ENCODE data around the gene PCSK1N. TPM values are rescaled to one million over a fixed set of nuclear protein-coding genes. Genes with fewer than 3 reads are reported as not detected.
"Not testable (repeated sequence)": the region's sequence is repeated elsewhere in the genome, so short reads cannot be mapped to it uniquely, and the experiment has no call there.

Gene PCSK1N
- total and polyA plus RNA-seq, 2 of the 13 experiments (the other 11 are each of a cell fraction or from before 2014, with no cell fraction given): 4.5 to 14.0 TPM

- TF ChIP-seq ZNF770 (CRISPR knock-in tag; IDR thresholded peaks at IDR 0.05): 0 out of 2 replicates have a peak, but pooled peaks have one; percentile 19
Observed at GRCh38 chrX:48835524-48836329, at the start of gene PCSK1N (continued).

DNA sequence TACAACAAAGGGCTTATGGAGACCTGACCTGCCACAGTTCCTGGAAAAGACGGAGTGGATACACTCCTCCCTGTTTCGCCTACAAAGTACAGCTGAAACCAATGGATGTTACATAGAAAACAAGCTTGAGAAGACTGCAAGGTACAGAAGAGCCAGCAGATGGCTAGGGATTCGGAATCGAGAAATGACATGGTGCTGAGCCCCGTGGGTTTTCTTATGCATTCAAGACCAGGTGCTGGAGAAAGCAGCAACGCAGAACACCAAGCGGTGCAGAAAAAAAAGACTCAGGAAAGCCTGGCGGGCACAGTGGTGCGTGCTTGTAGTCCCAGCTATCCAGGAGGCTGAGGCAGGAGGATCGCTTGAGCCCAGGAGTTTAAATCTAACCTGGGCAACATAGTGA lies 48.3 kb upstream of the PCSK1N start:
- Histone ChIP-seq H3K27me3 (ENCODE audit: control insufficient read depth in 1 of 2, insufficient read depth in 2 of 2, low read length in 2 of 2) (no peaks in the 10 kb centered on the region), H3K9ac (ENCODE audit: insufficient read depth, low read depth, low read length) (no peak overlapping the region), H3K27ac (ENCODE audit: extremely low read length, insufficient read depth, low read length) (no peak overlapping the region), H2AFZ (ENCODE audit: low read length) (no peak overlapping the region), H3K4me1 (ENCODE audit: insufficient read depth, low read length) (no peaks in the 10 kb centered on the region), H3K4me3 (replicated peaks in 1 of 3; ENCODE audit: insufficient read depth in 1 of 3, low read depth in 2 of 3, low read length in 3 of 3) (no peak overlapping the region), H3K36me3 (replicated peaks in 1 of 2; ENCODE audit: control insufficient read depth in 1 of 2, insufficient read depth in 2 of 2, low read length in 2 of 2) (no peaks in the 10 kb centered on the region), H3K79me2 (ENCODE audit: insufficient read depth, low read length) (no peaks in the 10 kb centered on the region), H4K20me1 (ENCODE audit: insufficient read depth, low read length) (no peaks in the 10 kb centered on the region), H3K9me3 (ENCODE audit: low read length) (no peaks in the 10 kb centered on the region), H3K4me2 (ENCODE audit: low read depth, low read length) (no peak overlapping the region)
- ATAC-seq (peak; percentile 84), DNase-seq (ENCODE audit: low spot score) (no peak), FAIRE-seq (peak; percentile 59)
- BruUV-seq (replicated peaks): no TSS peak
- WGBS (ENCODE audit: low lambda C conversion rate): 14% methylated on average over 9 of the region's 10 CpGs
- ChIA-PET POLR2A (interaction anchor here (1.2 kb wide), 1 partner anchor 14 kb away, joined by 4 read pairs; the partner anchor contains the start of genes PQBP1 and TIMM17B), CTCF (ENCODE audit: low intra/inter-chr PET ratio, low total read pairs) (no interaction called here)
- in situ Hi-C loops (cut with HindIII; ENCODE audit: extremely low pct_ligation_motif_present, low pct_unique_long_range_greater_than_20kb): no loop called here
- intact Hi-C loops (cut with micrococcal nuclease; ENCODE audit: unreplicated experiment): no loop called here
- TF ChIP-seq SMC3 (IDR thresholded peaks at IDR 0.05; ENCODE audit: low read length): no peak
- TF ChIP-seq JDP2 (CRISPR knock-in tag; IDR thresholded peaks at IDR 0.05; ENCODE audit: borderline replicate concordance): no peak
- no peak for TF ChIP-seq ZNF766 (CRISPR knock-in tag; IDR thresholded peaks at IDR 0.05; ENCODE audit: borderline replicate concordance)
- TF ChIP-seq IKZF4 (CRISPR knock-in tag; IDR thresholded peaks at IDR 0.05; ENCODE audit: borderline replicate concordance, low read depth, not compliant biosample characterization): no peak
- no peak for TF ChIP-seq ZNF615 (CRISPR knock-in tag; IDR thresholded peaks at IDR 0.05; ENCODE audit: borderline replicate concordance)
- no peak for TF ChIP-seq HNRNPL (IDR thresholded peaks at IDR 0.05; ENCODE audit: low read depth, low read length)

GRCh38 chrX:48876944-48877343 lies 41.5 kb upstream of the PCSK1N start:
- POLR2A ChIA-PET; ATAC-seq; BruUV-seq (replicated peaks); H3K4me2 ChIP-seq (ENCODE audit: low read depth, low read length); H3K27me3 ChIP-seq (ENCODE audit: control insufficient read depth in 1 of 2, insufficient read depth in 2 of 2, low read length in 2 of 2); DNase-seq (ENCODE audit: low spot score); H3K9me3 ChIP-seq (ENCODE audit: low read length); H3K4me1 ChIP-seq (ENCODE audit: insufficient read depth, low read length); H3K9ac ChIP-seq (ENCODE audit: insufficient read depth, low read depth, low read length); H3K27ac ChIP-seq (ENCODE audit: extremely low read length, insufficient read depth, low read length); intact Hi-C loops (cut with micrococcal nuclease; ENCODE audit: unreplicated experiment); CTCF ChIA-PET (ENCODE audit: low intra/inter-chr PET ratio, low total read pairs); H3K4me3 ChIP-seq (replicated peaks in 1 of 3; ENCODE audit: insufficient read depth in 1 of 3, low read depth in 2 of 3, low read length in 3 of 3); in situ Hi-C loops (cut with HindIII; ENCODE audit: extremely low pct_ligation_motif_present, low pct_unique_long_range_greater_than_20kb); H4K20me1 ChIP-seq (ENCODE audit: insufficient read depth, low read length); H3K36me3 ChIP-seq (replicated peaks in 1 of 2; ENCODE audit: control insufficient read depth in 1 of 2, insufficient read depth in 2 of 2, low read length in 2 of 2); FAIRE-seq; H3K79me2 ChIP-seq (ENCODE audit: insufficient read depth, low read length); H2AFZ ChIP-seq (ENCODE audit: low read length): not testable (repeated sequence)
- 6% methylated on average over 4 of the region's 4 CpGs for WGBS (ENCODE audit: low lambda C conversion rate)

- in situ Hi-C loops (cut with HindIII; ENCODE audit: extremely low pct_ligation_motif_present, low pct_unique_long_range_greater_than_20kb); CTCF ChIA-PET (ENCODE audit: low intra/inter-chr PET ratio, low total read pairs); H4K20me1 ChIP-seq (ENCODE audit: insufficient read depth, low read length); H3K9me3 ChIP-seq (ENCODE audit: low read length); H3K27ac ChIP-seq (ENCODE audit: extremely low read length, insufficient read depth, low read length); intact Hi-C loops (cut with micrococcal nuclease; ENCODE audit: unreplicated experiment); BruUV-seq (replicated peaks); FAIRE-seq; POLR2A ChIA-PET; H3K36me3 ChIP-seq (replicated peaks in 1 of 2; ENCODE audit: control insufficient read depth in 1 of 2, insufficient read depth in 2 of 2, low read length in 2 of 2); H3K27me3 ChIP-seq (ENCODE audit: control insufficient read depth in 1 of 2, insufficient read depth in 2 of 2, low read length in 2 of 2); H2AFZ ChIP-seq (ENCODE audit: low read length); DNase-seq (ENCODE audit: low spot score); H3K79me2 ChIP-seq (ENCODE audit: insufficient read depth, low read length); H3K4me2 ChIP-seq (ENCODE audit: low read depth, low read length); H3K4me3 ChIP-seq (replicated peaks in 1 of 3; ENCODE audit: insufficient read depth in 1 of 3, low read depth in 2 of 3, low read length in 3 of 3); ATAC-seq; H3K9ac ChIP-seq (ENCODE audit: insufficient read depth, low read depth, low read length): not testable (repeated sequence)
- WGBS (ENCODE audit: low lambda C conversion rate): 0% methylated on average over 2 of the region's 2 CpGs
- peaks cover 10% of the 10 kb centered on the region for H3K4me1 ChIP-seq (ENCODE audit: insufficient read depth, low read length)
Observed at GRCh38 chrX:48872017-48872416, 36.6 kb upstream of the PCSK1N start.
